HL-60 (cell line): ENCODE measurements around the gene TMCO6.

Experiments
- DNase-seq, 2 experiments: peaks; one replicate each; pipeline ENCODE4 v3.0.0-alpha.2; 2010 to 2020; ENCODE audit warnings: low read depth in 1 of 2, low spot score in 1 of 2
- H3K27ac ChIP-seq: fragments of 250-450 bp; sonication (Bioruptor Pico); replicated peaks from 2 replicates; pipeline ENCODE4 v1.5.1; 2020; ENCODE audit warnings: mild to moderate bottlenecking, moderate library complexity
- H3K27me3 ChIP-seq: fragments of 250-450 bp; sonication (Bioruptor Pico); 2 replicates; pipeline ENCODE4 v1.5.1; 2021; ENCODE audit warnings: mild to moderate bottlenecking, moderate library complexity; ENCODE audit not compliant: insufficient read depth, poor library complexity, severe bottlenecking
- H3K4me3 ChIP-seq: replicated peaks from 2 replicates; pipeline ENCODE4 v1.5.1; 2011; ENCODE audit warnings: mild to moderate bottlenecking, control low read depth, low read length; ENCODE audit not compliant: insufficient read depth
- GABPA ChIP-seq: IDR thresholded peaks from 2 replicates; pipeline ENCODE4 v1.6.1; 2012; ENCODE audit warnings: low read depth
- POLR2AphosphoS5 ChIP-seq: IDR thresholded peaks from 2 replicates; pipeline ENCODE4 v1.6.1; 2012; ENCODE audit warnings: low read depth
- SPI1 ChIP-seq: IDR thresholded peaks from 2 replicates; pipeline ENCODE4 v1.6.1; 2012; ENCODE audit warnings: low read depth, mild to moderate bottlenecking, borderline replicate concordance
- TF ChIP-seq, protein P1 (sequence below): IDR thresholded peaks from 2 replicates; pipeline ENCODE4 v1.6.1; 2012; ENCODE audit warnings: low read depth; ENCODE audit not compliant: insufficient replicate concordance
- TF ChIP-seq, protein P2 (sequence below): IDR thresholded peaks from one replicate; pipeline ENCODE4 v1.5.1; 2011; ENCODE audit warnings: low read length, control low read depth, inconsistent platforms; ENCODE audit not compliant: insufficient read depth

Gene TMCO6

DNA sequence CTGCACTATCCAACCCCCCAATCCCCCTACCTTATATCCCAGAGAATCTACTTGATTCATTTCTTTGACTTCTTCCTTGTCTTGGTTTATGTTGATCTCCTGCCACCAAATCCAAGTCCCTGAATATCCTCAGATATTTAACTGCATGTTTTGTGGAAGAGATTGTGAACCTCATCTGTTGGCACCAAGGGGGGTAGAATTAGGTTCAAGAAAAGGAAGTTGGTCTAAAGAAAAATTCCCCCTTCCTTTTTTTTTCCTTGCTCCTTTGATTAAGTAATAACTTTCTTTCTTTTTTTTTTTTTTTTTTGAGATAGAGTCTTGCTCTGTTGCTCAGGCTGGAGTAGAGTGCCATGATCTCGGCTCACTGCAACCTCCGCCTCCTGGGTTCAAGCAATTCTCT lies 5.8 kb upstream of the TMCO6 start:
- TF ChIP-seq GABPA (no peak), SPI1 (no peak), POLR2AphosphoS5 (no peak)
- TF ChIP-seq, protein P1, sequence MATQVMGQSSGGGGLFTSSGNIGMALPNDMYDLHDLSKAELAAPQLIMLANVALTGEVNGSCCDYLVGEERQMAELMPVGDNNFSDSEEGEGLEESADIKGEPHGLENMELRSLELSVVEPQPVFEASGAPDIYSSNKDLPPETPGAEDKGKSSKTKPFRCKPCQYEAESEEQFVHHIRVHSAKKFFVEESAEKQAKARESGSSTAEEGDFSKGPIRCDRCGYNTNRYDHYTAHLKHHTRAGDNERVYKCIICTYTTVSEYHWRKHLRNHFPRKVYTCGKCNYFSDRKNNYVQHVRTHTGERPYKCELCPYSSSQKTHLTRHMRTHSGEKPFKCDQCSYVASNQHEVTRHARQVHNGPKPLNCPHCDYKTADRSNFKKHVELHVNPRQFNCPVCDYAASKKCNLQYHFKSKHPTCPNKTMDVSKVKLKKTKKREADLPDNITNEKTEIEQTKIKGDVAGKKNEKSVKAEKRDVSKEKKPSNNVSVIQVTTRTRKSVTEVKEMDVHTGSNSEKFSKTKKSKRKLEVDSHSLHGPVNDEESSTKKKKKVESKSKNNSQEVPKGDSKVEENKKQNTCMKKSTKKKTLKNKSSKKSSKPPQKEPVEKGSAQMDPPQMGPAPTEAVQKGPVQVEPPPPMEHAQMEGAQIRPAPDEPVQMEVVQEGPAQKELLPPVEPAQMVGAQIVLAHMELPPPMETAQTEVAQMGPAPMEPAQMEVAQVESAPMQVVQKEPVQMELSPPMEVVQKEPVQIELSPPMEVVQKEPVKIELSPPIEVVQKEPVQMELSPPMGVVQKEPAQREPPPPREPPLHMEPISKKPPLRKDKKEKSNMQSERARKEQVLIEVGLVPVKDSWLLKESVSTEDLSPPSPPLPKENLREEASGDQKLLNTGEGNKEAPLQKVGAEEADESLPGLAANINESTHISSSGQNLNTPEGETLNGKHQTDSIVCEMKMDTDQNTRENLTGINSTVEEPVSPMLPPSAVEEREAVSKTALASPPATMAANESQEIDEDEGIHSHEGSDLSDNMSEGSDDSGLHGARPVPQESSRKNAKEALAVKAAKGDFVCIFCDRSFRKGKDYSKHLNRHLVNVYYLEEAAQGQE = no peak
- TF ChIP-seq, protein P2, sequence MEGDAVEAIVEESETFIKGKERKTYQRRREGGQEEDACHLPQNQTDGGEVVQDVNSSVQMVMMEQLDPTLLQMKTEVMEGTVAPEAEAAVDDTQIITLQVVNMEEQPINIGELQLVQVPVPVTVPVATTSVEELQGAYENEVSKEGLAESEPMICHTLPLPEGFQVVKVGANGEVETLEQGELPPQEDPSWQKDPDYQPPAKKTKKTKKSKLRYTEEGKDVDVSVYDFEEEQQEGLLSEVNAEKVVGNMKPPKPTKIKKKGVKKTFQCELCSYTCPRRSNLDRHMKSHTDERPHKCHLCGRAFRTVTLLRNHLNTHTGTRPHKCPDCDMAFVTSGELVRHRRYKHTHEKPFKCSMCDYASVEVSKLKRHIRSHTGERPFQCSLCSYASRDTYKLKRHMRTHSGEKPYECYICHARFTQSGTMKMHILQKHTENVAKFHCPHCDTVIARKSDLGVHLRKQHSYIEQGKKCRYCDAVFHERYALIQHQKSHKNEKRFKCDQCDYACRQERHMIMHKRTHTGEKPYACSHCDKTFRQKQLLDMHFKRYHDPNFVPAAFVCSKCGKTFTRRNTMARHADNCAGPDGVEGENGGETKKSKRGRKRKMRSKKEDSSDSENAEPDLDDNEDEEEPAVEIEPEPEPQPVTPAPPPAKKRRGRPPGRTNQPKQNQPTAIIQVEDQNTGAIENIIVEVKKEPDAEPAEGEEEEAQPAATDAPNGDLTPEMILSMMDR = no peak
- Histone ChIP-seq H3K27me3 (no peaks in the 10 kb centered on the region), H3K4me3 (peak overlapping the region; percentile 32), H3K27ac (no peak overlapping the region)
- no peak for DNase-seq

- Histone ChIP-seq H3K27me3 (no peaks in the 10 kb centered on the region), H3K27ac (no peak overlapping the region), H3K4me3 (no peak overlapping the region)
- no peak for DNase-seq
- TF ChIP-seq, protein P2 = no peak
- TF ChIP-seq POLR2AphosphoS5 (no peak), SPI1 (no peak), GABPA (no peak)
- TF ChIP-seq, protein P1 = no peak
These were observed 5.1 kb upstream of the TMCO6 start for GRCh38 chr5:140634103-140634502.

GRCh38 chr5:140635291-140636257 lies 3.7 kb upstream of the TMCO6 start:
- Histone ChIP-seq H3K4me3 (no peak overlapping the region), H3K27ac (no peak overlapping the region), H3K27me3 (no peaks in the 10 kb centered on the region)
- DNase-seq = no peak
- TF ChIP-seq POLR2AphosphoS5 (no peak), GABPA (no peak), SPI1 (no peak)
- TF ChIP-seq, protein P1 = no peak
- TF ChIP-seq, protein P2 = no peak
